ENCODE measurements around the gene KCNJ2.
A peak's percentile ranks its signal among the peaks of the same experiment; 100 is the strongest.

KCNJ2 gene

GRCh38 chr17:70139449-70139993 lies 29.8 kb upstream of the KCNJ2 start:
- H3K27me3 ChIP-seq (ENCODE audit: insufficient read depth, low read length, poor library complexity): no peaks in the 10 kb centered on the region
- ATAC-seq (ENCODE audit: insufficient read depth, low read depth): no peak
- TF ChIP-seq CTCF (IDR thresholded peaks at IDR 0.05; ENCODE audit: borderline replicate concordance, extremely low read depth, low read length, poor library complexity, severe bottlenecking): no peak
- TF ChIP-seq EZH2 (IDR thresholded peaks at IDR 0.05; ENCODE audit: borderline replicate concordance, low read depth, low read length, severe bottlenecking): no peak
- H4K20me1 ChIP-seq (ENCODE audit: insufficient read depth, low read length): no peaks in the 10 kb centered on the region
- no peaks in the 10 kb centered on the region for H3K9me3 ChIP-seq (ENCODE audit: insufficient read depth, low read length, severe bottlenecking)
- no peaks in the 10 kb centered on the region for H3K79me2 ChIP-seq (ENCODE audit: insufficient read depth, low read length)
- H3K27ac ChIP-seq (ENCODE audit: low read length): no peak overlapping the region
- no peak overlapping the region for H3K9ac ChIP-seq (ENCODE audit: low read depth, low read length)
- H3K4me2 ChIP-seq (ENCODE audit: insufficient read depth, low read length): no peak overlapping the region
- H3K36me3 ChIP-seq (ENCODE audit: insufficient read depth, low read length): no peaks in the 10 kb centered on the region
- H3K4me1 ChIP-seq (ENCODE audit: insufficient read depth, low read length): no peaks in the 10 kb centered on the region
- no peak for DNase-seq
- no peak overlapping the region for H2AFZ ChIP-seq (ENCODE audit: low read depth, low read length)
- no peak overlapping the region for H3K4me3 ChIP-seq (ENCODE audit: low read depth in 1 of 2, low read length in 2 of 2)

- no peaks in the 10 kb centered on the region for H3K27me3 ChIP-seq (ENCODE audit: insufficient read depth, low read length, poor library complexity)
- no peak for DNase-seq
Observed at GRCh38 chr17:70144260-70144846, 25.0 kb upstream of the KCNJ2 start.

GRCh38 chr17:70153210-70153609 lies 16.1 kb upstream of the KCNJ2 start:
- Histone ChIP-seq H4K20me1 (ENCODE audit: insufficient read depth, low read length) (no peaks in the 10 kb centered on the region), H2AFZ (ENCODE audit: low read depth, low read length) (no peak overlapping the region), H3K9ac (ENCODE audit: low read depth, low read length) (no peak overlapping the region), H3K27ac (ENCODE audit: low read length) (no peak overlapping the region), H3K4me2 (ENCODE audit: insufficient read depth, low read length) (no peak overlapping the region), H3K4me3 (ENCODE audit: low read depth in 1 of 2, low read length in 2 of 2) (no peak overlapping the region), H3K9me3 (ENCODE audit: insufficient read depth, low read length, severe bottlenecking) (no peaks in the 10 kb centered on the region), H3K27me3 (ENCODE audit: insufficient read depth, low read length, poor library complexity) (no peaks in the 10 kb centered on the region), H3K4me1 (ENCODE audit: insufficient read depth, low read length) (no peaks in the 10 kb centered on the region), H3K79me2 (ENCODE audit: insufficient read depth, low read length) (no peaks in the 10 kb centered on the region), H3K36me3 (ENCODE audit: insufficient read depth, low read length) (no peaks in the 10 kb centered on the region)
- no peak for ATAC-seq (ENCODE audit: insufficient read depth, low read depth)
- no peak for DNase-seq
- TF ChIP-seq CTCF (IDR thresholded peaks at IDR 0.05; ENCODE audit: borderline replicate concordance, extremely low read depth, low read length, poor library complexity, severe bottlenecking) (no peak), EZH2 (IDR thresholded peaks at IDR 0.05; ENCODE audit: borderline replicate concordance, low read depth, low read length, severe bottlenecking) (no peak)

More at GRCh38 chr17:70144260-70144846, 25.0 kb upstream of the KCNJ2 start:
- H3K4me2 ChIP-seq (ENCODE audit: insufficient read depth, low read length): no peak overlapping the region
- no peaks in the 10 kb centered on the region for H3K36me3 ChIP-seq (ENCODE audit: insufficient read depth, low read length)
- TF ChIP-seq EZH2 (IDR thresholded peaks at IDR 0.05; ENCODE audit: borderline replicate concordance, low read depth, low read length, severe bottlenecking) (no peak), CTCF (IDR thresholded peaks at IDR 0.05; ENCODE audit: borderline replicate concordance, extremely low read depth, low read length, poor library complexity, severe bottlenecking) (peak; percentile 68)
- no peak overlapping the region for H3K27ac ChIP-seq (ENCODE audit: low read length)
- H3K9me3 ChIP-seq (ENCODE audit: insufficient read depth, low read length, severe bottlenecking): no peaks in the 10 kb centered on the region
- H4K20me1 ChIP-seq (ENCODE audit: insufficient read depth, low read length): no peaks in the 10 kb centered on the region
- no peak for ATAC-seq (ENCODE audit: insufficient read depth, low read depth)
- H2AFZ ChIP-seq (ENCODE audit: low read depth, low read length): no peak overlapping the region
- H3K9ac ChIP-seq (ENCODE audit: low read depth, low read length): no peak overlapping the region
- H3K4me1 ChIP-seq (ENCODE audit: insufficient read depth, low read length): no peaks in the 10 kb centered on the region
- no peak overlapping the region for H3K4me3 ChIP-seq (ENCODE audit: low read depth in 1 of 2, low read length in 2 of 2)
- H3K79me2 ChIP-seq (ENCODE audit: insufficient read depth, low read length): no peaks in the 10 kb centered on the region

All from DND-41 (cell line).